IgD-negative memory B cell (primary cell): ENCODE results near the gene STK32A. TPM values are rescaled to one million over a fixed set of nuclear protein-coding genes. Genes with fewer than 3 reads are reported as not detected.

ENCODE experiments used
- H3K27ac Mint-ChIP-seq, 3 donors: one replicate each; pipeline ENCODE4 v1.8.0; 2020 to 2022; ENCODE audit warnings: mild to moderate bottlenecking in 3 of 3, mixed read lengths in 3 of 3, moderate library complexity in 1 of 3
- H3K27me3 Mint-ChIP-seq: one replicate; pipeline ENCODE4 v1.8.0; 2021; ENCODE audit warnings: mixed read lengths
- H3K36me3 Mint-ChIP-seq: one replicate; pipeline ENCODE4 v1.8.0; 2020; ENCODE audit warnings: mild to moderate bottlenecking, mixed read lengths
- H3K4me1 Mint-ChIP-seq, 3 donors: one replicate each; pipeline ENCODE4 v1.8.0; 2020 to 2022; ENCODE audit warnings: mixed read lengths in 3 of 3, mild to moderate bottlenecking in 1 of 3
- H3K4me3 Mint-ChIP-seq, 4 donors: one replicate each; pipeline ENCODE4 v1.8.0; 2020 to 2022; ENCODE audit warnings: mild to moderate bottlenecking in 4 of 4, mixed read lengths in 4 of 4, moderate library complexity in 3 of 4
- H3K9me3 Mint-ChIP-seq, 3 donors: one replicate each; pipeline ENCODE4 v1.8.0; 2020 to 2021; ENCODE audit warnings: mixed read lengths in 3 of 3, mild to moderate bottlenecking in 1 of 3
- polyA plus RNA-seq: library from polyadenylated mRNA; unstranded; fragments of 300-500 nt; fragmentation: Illumina TruSeq; gene quantifications from one replicate; pipeline ENCODE4 v1.2.3, GENCODE V29; 2021

The STK32A gene
- polyA plus RNA-seq, 1 donor from 2014 or later, result not detected

GRCh38 chr5:147306351-147306750 is 71.5 kb downstream of the STK32A start:
- no peaks in the 10 kb centered on the region for H3K36me3 Mint-ChIP-seq
- H3K27me3 Mint-ChIP-seq, result no peaks in the 10 kb centered on the region
- H3K27ac Mint-ChIP-seq, result no peak overlapping the region
- H3K4me1 Mint-ChIP-seq, result no peaks in the 10 kb centered on the region
- H3K9me3 Mint-ChIP-seq, result peaks cover 0 to 10% (median 6%) of the 10 kb centered on the region in 3 donors
- no peak overlapping the region for H3K4me3 Mint-ChIP-seq

GRCh38 chr5:147307170-147307569 is 72.3 kb downstream of the STK32A start:
- Mint-ChIP-seq H3K4me1 (no peaks in the 10 kb centered on the region), H3K4me3 (no peak overlapping the region), H3K36me3 (no peaks in the 10 kb centered on the region), H3K27ac (no peak overlapping the region), H3K9me3 (peaks cover 0 to 10% (median 6%) of the 10 kb centered on the region in 3 donors), H3K27me3 (no peaks in the 10 kb centered on the region)

GRCh38 chr5:147309621-147310020 is 74.8 kb downstream of the STK32A start:
- peaks cover 0 to 3% (median 0%) of the 10 kb centered on the region in 3 donors for H3K9me3 Mint-ChIP-seq
- no peak overlapping the region for H3K27ac Mint-ChIP-seq
- no peak overlapping the region for H3K4me3 Mint-ChIP-seq
- H3K4me1 Mint-ChIP-seq, result no peaks in the 10 kb centered on the region
- no peaks in the 10 kb centered on the region for H3K27me3 Mint-ChIP-seq
- H3K36me3 Mint-ChIP-seq, result no peaks in the 10 kb centered on the region

GRCh38 chr5:147310059-147310704 is 75.4 kb downstream of the STK32A start:
- Mint-ChIP-seq H3K4me3 (no peak overlapping the region), H3K36me3 (no peaks in the 10 kb centered on the region), H3K9me3 (peaks cover 0 to 3% (median 0%) of the 10 kb centered on the region in 3 donors), H3K4me1 (no peaks in the 10 kb centered on the region), H3K27me3 (no peaks in the 10 kb centered on the region), H3K27ac (peak overlapping the region in 1 of 3 donors; percentile 7)

GRCh38 chr5:147317978-147318684 is 83.3 kb downstream of the STK32A start:
- Mint-ChIP-seq H3K4me1 (no peaks in the 10 kb centered on the region), H3K36me3 (peaks cover 1% of the 10 kb centered on the region), H3K27me3 (no peaks in the 10 kb centered on the region), H3K9me3 (peaks cover 0 to 7% (median 0%) of the 10 kb centered on the region in 3 donors), H3K4me3 (no peak overlapping the region), H3K27ac (no peak overlapping the region)

- Mint-ChIP-seq H3K4me1 (no peaks in the 10 kb centered on the region), H3K36me3 (no peaks in the 10 kb centered on the region), H3K27me3 (no peaks in the 10 kb centered on the region), H3K4me3 (no peak overlapping the region), H3K9me3 (peaks cover 0 to 7% (median 0%) of the 10 kb centered on the region in 3 donors), H3K27ac (no peak overlapping the region)
Observed at GRCh38 chr5:147321569-147321968, 86.7 kb downstream of the STK32A start.

GRCh38 chr5:147327421-147327820 is 92.6 kb downstream of the STK32A start:
- H3K4me1 Mint-ChIP-seq, result no peaks in the 10 kb centered on the region
- no peak overlapping the region for H3K27ac Mint-ChIP-seq
- H3K9me3 Mint-ChIP-seq, result no peaks in the 10 kb centered on the region
- no peak overlapping the region for H3K4me3 Mint-ChIP-seq
- H3K27me3 Mint-ChIP-seq, result no peaks in the 10 kb centered on the region
- no peaks in the 10 kb centered on the region for H3K36me3 Mint-ChIP-seq

- Mint-ChIP-seq H3K4me1 (no peaks in the 10 kb centered on the region), H3K27ac (no peak overlapping the region), H3K27me3 (no peaks in the 10 kb centered on the region), H3K9me3 (no peaks in the 10 kb centered on the region), H3K4me3 (no peak overlapping the region), H3K36me3 (no peaks in the 10 kb centered on the region)
Observed at GRCh38 chr5:147327905-147328304, 93.1 kb downstream of the STK32A start.

- no peaks in the 10 kb centered on the region for H3K27me3 Mint-ChIP-seq
- H3K27ac Mint-ChIP-seq, result no peak overlapping the region
- H3K36me3 Mint-ChIP-seq, result no peaks in the 10 kb centered on the region
Observed at GRCh38 chr5:147332658-147333057, 97.8 kb downstream of the STK32A start.

GRCh38 chr5:147336876-147337275 is 102.0 kb downstream of the STK32A start:
- no peaks in the 10 kb centered on the region for H3K4me1 Mint-ChIP-seq
- no peak overlapping the region for H3K4me3 Mint-ChIP-seq
- no peaks in the 10 kb centered on the region for H3K36me3 Mint-ChIP-seq
- H3K27me3 Mint-ChIP-seq, result no peaks in the 10 kb centered on the region
- no peak overlapping the region for H3K27ac Mint-ChIP-seq
- H3K9me3 Mint-ChIP-seq, result peaks cover 0 to 9% (median 7%) of the 10 kb centered on the region in 3 donors

More at GRCh38 chr5:147332658-147333057, 97.8 kb downstream of the STK32A start:
- Mint-ChIP-seq H3K9me3 (peaks cover 0 to 6% (median 0%) of the 10 kb centered on the region in 3 donors), H3K4me3 (no peak overlapping the region), H3K4me1 (no peaks in the 10 kb centered on the region)

- Mint-ChIP-seq H3K4me1 (no peaks in the 10 kb centered on the region), H3K4me3 (no peak overlapping the region), H3K27ac (no peak overlapping the region), H3K27me3 (no peaks in the 10 kb centered on the region), H3K9me3 (peaks cover 0 to 9% (median 7%) of the 10 kb centered on the region in 3 donors), H3K36me3 (no peaks in the 10 kb centered on the region)
Observed at GRCh38 chr5:147339313-147339712, 104.5 kb downstream of the STK32A start.

GRCh38 chr5:147340941-147341340 is 106.1 kb downstream of the STK32A start:
- no peak overlapping the region for H3K4me3 Mint-ChIP-seq
- no peaks in the 10 kb centered on the region for H3K27me3 Mint-ChIP-seq
- H3K9me3 Mint-ChIP-seq, result peaks cover 0 to 7% (median 5%) of the 10 kb centered on the region in 3 donors
- no peak overlapping the region for H3K27ac Mint-ChIP-seq
- H3K4me1 Mint-ChIP-seq, result no peaks in the 10 kb centered on the region
- H3K36me3 Mint-ChIP-seq, result no peaks in the 10 kb centered on the region

- Mint-ChIP-seq H3K4me3 (no peak overlapping the region), H3K9me3 (peaks cover 0 to 7% (median 5%) of the 10 kb centered on the region in 3 donors), H3K36me3 (no peaks in the 10 kb centered on the region), H3K4me1 (no peaks in the 10 kb centered on the region), H3K27me3 (no peaks in the 10 kb centered on the region), H3K27ac (no peak overlapping the region)
Observed at GRCh38 chr5:147341345-147341744, 106.5 kb downstream of the STK32A start.

GRCh38 chr5:147344861-147345260 is 110.0 kb downstream of the STK32A start:
- H3K9me3 Mint-ChIP-seq, result peaks cover 0 to 3% (median 0%) of the 10 kb centered on the region in 3 donors

GRCh38 chr5:147346006-147346561 is 111.3 kb downstream of the STK32A start:
- H3K4me3 Mint-ChIP-seq, result no peak overlapping the region

More at GRCh38 chr5:147344861-147345260, 110.0 kb downstream of the STK32A start:
- Mint-ChIP-seq H3K27me3 (no peaks in the 10 kb centered on the region), H3K27ac (no peak overlapping the region), H3K4me1 (no peaks in the 10 kb centered on the region), H3K4me3 (no peak overlapping the region), H3K36me3 (no peaks in the 10 kb centered on the region)

More at GRCh38 chr5:147346006-147346561, 111.3 kb downstream of the STK32A start:
- H3K27ac Mint-ChIP-seq, result no peak overlapping the region
- H3K27me3 Mint-ChIP-seq, result no peaks in the 10 kb centered on the region
- no peaks in the 10 kb centered on the region for H3K36me3 Mint-ChIP-seq
- H3K4me1 Mint-ChIP-seq, result no peaks in the 10 kb centered on the region
- peaks cover 0 to 3% (median 0%) of the 10 kb centered on the region in 3 donors for H3K9me3 Mint-ChIP-seq
